ENCODE results near the gene DNAJB6.

Gene DNAJB6

GRCh38 chr7:157312941-157313340 lies 23.9 kb upstream of the DNAJB6 start:
- no peak for ATAC-seq
- no peak for TF ChIP-seq TSHZ2 (CRISPR knock-in tag; IDR thresholded peaks at IDR 0.05)
- TF ChIP-seq, protein P1, sequence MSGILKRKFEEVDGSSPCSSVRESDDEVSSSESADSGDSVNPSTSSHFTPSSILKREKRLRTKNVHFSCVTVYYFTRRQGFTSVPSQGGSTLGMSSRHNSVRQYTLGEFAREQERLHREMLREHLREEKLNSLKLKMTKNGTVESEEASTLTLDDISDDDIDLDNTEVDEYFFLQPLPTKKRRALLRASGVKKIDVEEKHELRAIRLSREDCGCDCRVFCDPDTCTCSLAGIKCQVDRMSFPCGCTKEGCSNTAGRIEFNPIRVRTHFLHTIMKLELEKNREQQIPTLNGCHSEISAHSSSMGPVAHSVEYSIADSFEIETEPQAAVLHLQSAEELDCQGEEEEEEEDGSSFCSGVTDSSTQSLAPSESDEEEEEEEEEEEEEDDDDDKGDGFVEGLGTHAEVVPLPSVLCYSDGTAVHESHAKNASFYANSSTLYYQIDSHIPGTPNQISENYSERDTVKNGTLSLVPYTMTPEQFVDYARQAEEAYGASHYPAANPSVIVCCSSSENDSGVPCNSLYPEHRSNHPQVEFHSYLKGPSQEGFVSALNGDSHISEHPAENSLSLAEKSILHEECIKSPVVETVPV (CRISPR knock-in tag; IDR thresholded peaks at IDR 0.05): no peak
- no peak for TF ChIP-seq ZFP30 (CRISPR knock-in tag; IDR thresholded peaks at IDR 0.05)
- no peak for TF ChIP-seq RARB (CRISPR knock-in tag; IDR thresholded peaks at IDR 0.05)
- TF ChIP-seq, protein P2, sequence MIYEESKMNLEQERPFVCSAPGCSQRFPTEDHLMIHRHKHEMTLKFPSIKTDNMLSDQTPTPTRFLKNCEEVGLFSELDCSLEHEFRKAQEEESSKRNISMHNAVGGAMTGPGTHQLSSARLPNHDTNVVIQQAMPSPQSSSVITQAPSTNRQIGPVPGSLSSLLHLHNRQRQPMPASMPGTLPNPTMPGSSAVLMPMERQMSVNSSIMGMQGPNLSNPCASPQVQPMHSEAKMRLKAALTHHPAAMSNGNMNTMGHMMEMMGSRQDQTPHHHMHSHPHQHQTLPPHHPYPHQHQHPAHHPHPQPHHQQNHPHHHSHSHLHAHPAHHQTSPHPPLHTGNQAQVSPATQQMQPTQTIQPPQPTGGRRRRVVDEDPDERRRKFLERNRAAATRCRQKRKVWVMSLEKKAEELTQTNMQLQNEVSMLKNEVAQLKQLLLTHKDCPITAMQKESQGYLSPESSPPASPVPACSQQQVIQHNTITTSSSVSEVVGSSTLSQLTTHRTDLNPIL (CRISPR knock-in tag; IDR thresholded peaks at IDR 0.05; ENCODE audit: low read depth): no peak
- TF ChIP-seq BACH2 (CRISPR knock-in tag; IDR thresholded peaks at IDR 0.05; ENCODE audit: borderline replicate concordance): no peak
- TF ChIP-seq GLIS3 (CRISPR knock-in tag; IDR thresholded peaks at IDR 0.05): no peak
- TF ChIP-seq ZNF565 (CRISPR knock-in tag; conservative IDR thresholded peaks at IDR 0.05; ENCODE audit: low read depth): no peak
- TF ChIP-seq ZNF70 (CRISPR knock-in tag; IDR thresholded peaks at IDR 0.05): no peak
- no peak for TF ChIP-seq ARNTL (CRISPR knock-in tag; IDR thresholded peaks at IDR 0.05; ENCODE audit: borderline replicate concordance, low read depth)
- no peak for TF ChIP-seq CSDC2 (CRISPR knock-in tag; IDR thresholded peaks at IDR 0.05)
- no peak for TF ChIP-seq ISL1 (CRISPR knock-in tag; IDR thresholded peaks at IDR 0.05)

DNA sequence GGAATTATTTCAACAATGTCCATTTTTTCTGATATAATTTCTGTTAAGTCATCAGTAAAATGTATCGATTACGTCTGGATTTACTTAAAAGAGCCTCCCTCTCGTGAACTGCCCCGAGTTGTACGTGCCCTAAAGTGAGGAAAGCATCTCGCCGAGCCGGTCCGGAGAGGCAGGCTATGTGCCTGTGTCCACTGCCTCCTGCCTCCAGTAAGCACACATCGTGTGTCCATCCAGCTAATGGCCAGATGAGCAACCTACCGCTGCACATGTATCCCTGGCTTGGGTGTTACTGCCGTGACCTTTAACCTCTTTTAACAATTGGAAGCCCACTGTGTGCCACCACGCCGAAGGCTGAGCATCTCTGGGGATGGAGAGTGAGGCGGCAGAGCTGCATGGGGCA lies 23.2 kb upstream of the DNAJB6 start:
- ATAC-seq: no peak
- TF ChIP-seq ARNTL (CRISPR knock-in tag; IDR thresholded peaks at IDR 0.05; ENCODE audit: borderline replicate concordance, low read depth): no peak
- no peak for TF ChIP-seq ESRRG (CRISPR knock-in tag; IDR thresholded peaks at IDR 0.05)
- TF ChIP-seq, protein P2 (CRISPR knock-in tag; IDR thresholded peaks at IDR 0.05; ENCODE audit: low read depth): no peak
- TF ChIP-seq ZC3H10 (CRISPR knock-in tag; IDR thresholded peaks at IDR 0.05): no peak
- no peak for TF ChIP-seq GLIS3 (CRISPR knock-in tag; IDR thresholded peaks at IDR 0.05)
- TF ChIP-seq SNAI2 (CRISPR knock-in tag; IDR thresholded peaks at IDR 0.05): no peak
- TF ChIP-seq, protein P3, sequence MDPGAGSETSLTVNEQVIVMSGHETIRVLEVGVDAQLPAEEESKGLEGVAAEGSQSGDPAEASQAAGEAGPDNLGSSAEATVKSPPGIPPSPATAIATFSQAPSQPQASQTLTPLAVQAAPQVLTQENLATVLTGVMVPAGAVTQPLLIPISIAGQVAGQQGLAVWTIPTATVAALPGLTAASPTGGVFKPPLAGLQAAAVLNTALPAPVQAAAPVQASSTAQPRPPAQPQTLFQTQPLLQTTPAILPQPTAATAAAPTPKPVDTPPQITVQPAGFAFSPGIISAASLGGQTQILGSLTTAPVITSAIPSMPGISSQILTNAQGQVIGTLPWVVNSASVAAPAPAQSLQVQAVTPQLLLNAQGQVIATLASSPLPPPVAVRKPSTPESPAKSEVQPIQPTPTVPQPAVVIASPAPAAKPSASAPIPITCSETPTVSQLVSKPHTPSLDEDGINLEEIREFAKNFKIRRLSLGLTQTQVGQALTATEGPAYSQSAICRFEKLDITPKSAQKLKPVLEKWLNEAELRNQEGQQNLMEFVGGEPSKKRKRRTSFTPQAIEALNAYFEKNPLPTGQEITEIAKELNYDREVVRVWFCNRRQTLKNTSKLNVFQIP (CRISPR knock-in tag; IDR thresholded peaks at IDR 0.05; ENCODE audit: borderline replicate concordance, low read depth): no peak
- no peak for TF ChIP-seq CSDC2 (CRISPR knock-in tag; IDR thresholded peaks at IDR 0.05)
- no peak for TF ChIP-seq TOX (CRISPR knock-in tag; IDR thresholded peaks at IDR 0.05; ENCODE audit: borderline replicate concordance)

DNA sequence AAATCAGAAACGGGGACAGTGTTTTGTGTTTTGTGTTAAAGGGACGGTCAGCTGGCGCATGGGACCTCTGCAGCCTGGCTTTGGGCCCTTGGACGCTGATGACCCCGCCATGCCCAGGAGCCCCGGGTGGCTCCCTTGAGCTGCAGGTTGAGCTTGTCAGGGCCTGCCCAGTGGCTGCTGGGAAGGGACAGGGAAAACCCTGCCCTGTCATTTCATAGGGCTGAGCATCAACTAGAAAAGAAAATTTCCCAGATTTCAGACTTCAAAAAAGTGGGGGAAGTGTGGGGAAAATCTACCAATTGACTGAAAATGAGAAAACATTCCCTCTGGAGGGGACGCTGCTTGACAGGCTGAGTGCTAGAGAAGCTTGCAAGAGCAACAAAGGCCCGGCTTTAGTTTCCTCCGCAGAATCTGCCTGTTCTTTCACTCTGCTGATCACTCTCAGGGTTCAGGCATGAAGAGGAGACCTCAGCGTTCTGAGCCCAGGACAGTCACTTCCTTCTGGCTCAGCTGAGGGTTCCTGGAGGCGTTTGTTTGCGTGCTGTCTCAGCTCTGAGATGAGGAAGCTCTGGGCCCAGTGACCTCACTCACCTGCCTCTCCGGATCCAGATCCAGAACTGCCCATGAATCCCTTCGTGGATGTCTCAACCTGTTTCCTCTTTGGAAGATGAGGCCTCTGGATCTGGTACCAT lies 18.6 kb upstream of the DNAJB6 start:
- TF ChIP-seq, protein P4, sequence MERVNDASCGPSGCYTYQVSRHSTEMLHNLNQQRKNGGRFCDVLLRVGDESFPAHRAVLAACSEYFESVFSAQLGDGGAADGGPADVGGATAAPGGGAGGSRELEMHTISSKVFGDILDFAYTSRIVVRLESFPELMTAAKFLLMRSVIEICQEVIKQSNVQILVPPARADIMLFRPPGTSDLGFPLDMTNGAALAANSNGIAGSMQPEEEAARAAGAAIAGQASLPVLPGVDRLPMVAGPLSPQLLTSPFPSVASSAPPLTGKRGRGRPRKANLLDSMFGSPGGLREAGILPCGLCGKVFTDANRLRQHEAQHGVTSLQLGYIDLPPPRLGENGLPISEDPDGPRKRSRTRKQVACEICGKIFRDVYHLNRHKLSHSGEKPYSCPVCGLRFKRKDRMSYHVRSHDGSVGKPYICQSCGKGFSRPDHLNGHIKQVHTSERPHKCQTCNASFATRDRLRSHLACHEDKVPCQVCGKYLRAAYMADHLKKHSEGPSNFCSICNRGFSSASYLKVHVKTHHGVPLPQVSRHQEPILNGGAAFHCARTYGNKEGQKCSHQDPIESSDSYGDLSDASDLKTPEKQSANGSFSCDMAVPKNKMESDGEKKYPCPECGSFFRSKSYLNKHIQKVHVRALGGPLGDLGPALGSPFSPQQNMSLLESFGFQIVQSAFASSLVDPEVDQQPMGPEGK (CRISPR knock-in tag; IDR thresholded peaks at IDR 0.05; ENCODE audit: borderline replicate concordance): no peak
- TF ChIP-seq SNAI2 (CRISPR knock-in tag; IDR thresholded peaks at IDR 0.05): no peak
- ATAC-seq: peak; percentile 27

Data from SK-N-SH treated with all-trans-retinoic acid at 6 μM for 48 hours (cell line).